HG03442 (cell line): Measurements from ENCODE around the gene TLE3.

Source experiments
- ATAC-seq: cut with Tn5 transposase; IDR thresholded peaks from one replicate; pipeline ENCODE4 v1.9.1; 2021; ENCODE audit warnings: mild to moderate bottlenecking, moderate library complexity; ENCODE audit not compliant: unreplicated experiment

The TLE3 gene

DNA sequence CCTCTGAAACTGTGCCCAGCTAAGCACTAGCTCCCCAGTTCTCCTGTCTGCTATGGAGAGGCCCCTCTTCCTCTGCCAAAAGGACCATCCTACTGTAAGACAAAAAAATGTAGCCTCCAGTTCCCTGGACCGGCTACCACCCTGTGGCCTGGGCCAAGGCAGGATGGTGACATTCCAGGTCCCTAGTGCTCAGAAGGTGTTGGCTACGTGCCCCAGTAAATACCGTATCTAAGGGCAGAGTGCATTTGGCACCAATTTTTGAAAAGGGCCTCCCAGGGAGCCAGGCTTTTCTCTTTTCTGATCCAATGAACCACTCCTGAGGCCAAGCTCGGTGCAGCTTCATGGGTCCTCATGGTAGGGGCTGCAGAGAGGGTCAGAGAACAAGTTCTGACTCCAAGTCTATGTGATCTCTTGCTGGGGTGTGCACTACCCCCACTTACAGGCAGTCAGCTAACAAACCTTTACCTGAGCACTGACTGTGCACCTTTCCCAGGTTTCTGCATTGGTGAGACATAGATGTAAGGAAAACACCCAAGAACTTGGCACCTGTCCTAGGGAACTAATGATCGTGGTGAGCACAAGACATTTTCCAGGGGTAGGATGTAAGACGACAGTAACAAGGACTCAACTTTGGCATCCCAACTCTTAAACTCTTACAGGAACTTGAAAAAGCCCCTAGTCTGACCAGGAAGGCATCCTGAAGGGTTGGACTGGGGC is 32.6 kb downstream of the TLE3 start:
- no peak for ATAC-seq

DNA sequence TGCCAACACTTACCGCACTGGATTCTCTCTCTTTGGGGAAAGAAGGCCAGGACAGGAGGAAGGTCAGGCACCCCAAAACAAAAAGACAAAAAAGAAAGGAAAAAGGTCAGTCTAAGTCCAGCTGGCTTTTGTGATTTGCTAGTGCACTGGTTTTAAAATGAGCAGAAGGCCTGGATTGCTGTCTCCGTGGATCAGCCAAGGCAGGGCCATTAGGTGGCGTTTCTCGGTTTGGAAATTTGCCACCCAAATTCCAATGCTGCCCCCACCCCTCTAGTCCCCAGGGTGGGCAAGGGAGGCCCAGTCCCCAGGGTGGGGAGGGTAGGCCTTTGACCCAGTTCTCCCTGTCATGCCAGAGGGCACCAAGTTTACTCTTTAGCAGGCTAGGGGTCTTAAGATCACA is 33.3 kb downstream of the TLE3 start:
- ATAC-seq: no peak

DNA sequence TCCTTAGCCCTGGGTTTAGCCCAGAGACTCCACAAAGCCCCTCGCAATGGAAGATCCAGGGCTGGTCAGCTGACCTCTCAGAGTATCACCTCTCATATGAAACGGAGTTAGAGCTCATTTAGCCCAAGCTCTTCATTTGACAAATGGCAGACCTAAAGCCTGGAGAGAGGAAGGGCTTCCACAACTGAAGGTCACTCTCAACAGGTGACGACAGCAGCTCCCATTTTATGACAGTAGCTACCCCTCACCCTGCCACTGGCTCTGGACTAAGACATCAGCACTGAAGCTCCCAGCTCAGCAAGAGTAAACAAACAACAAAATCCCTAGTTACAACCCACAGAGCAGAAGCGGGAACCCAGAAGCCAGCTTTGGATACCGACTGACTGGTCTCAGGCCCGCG is 33.7 kb downstream of the TLE3 start:
- no peak for ATAC-seq

DNA sequence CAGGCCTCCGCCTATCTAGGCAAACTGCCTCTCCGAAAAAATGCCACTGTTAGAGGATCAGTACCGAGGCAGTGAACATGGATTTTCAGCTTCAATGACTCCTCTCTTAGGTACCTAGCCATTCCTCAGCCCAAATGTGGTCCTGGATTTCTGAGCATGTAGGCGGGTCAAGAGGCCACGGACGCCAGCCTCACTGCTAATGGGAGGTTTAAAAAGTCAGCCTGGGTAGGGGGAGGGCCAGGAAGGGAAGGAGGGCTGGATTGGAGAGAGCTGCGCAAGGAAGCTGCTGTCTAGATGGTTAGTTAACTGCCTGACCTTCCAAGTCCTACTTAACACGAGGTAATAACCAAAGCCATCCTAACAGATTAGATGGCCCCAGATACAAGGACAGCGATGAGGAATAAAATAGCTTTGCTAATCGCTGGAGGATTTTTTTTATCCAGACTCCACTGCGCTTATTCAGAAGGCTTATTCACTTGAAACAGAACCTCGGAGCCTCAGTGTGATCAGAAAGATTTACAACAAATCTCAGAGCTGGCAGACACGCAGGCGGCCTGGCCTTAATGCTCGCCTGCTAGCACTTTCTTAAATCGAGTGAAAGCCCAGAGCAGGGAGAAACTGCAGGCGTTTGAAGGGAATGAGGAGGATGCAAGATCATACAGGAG is 34.3 kb downstream of the TLE3 start:
- ATAC-seq: no peak

DNA sequence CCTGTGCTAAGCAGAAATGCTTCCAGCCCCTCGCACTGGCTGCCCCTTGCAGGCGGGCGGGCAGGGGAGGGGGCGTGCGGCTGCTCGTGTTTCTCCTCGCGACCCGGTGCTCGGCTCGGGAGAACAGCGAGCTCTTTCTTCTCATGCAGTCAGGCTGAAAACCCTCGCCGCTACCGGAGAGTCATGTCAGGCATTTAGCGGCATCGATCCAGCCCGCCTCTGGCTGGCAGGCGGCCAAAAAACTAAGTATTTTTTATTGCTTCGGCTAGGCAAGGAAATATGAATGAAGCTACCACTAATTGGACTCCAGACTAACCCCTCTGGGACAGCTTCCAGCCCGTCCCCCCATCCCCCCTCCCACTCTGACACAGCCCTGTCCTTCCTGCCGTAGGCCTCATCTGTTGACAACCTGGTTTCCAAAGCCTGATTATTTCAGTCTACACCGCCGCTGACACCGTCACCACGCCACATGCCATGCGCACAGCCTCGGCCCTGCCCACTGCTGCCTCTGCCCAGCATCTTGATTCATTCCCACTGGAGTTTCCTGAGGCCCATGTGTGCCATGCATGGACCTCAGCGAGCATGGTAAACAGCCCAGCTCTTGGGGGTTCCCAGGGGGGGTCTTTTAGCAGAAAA is 35.3 kb downstream of the TLE3 start:
- no peak for ATAC-seq

DNA sequence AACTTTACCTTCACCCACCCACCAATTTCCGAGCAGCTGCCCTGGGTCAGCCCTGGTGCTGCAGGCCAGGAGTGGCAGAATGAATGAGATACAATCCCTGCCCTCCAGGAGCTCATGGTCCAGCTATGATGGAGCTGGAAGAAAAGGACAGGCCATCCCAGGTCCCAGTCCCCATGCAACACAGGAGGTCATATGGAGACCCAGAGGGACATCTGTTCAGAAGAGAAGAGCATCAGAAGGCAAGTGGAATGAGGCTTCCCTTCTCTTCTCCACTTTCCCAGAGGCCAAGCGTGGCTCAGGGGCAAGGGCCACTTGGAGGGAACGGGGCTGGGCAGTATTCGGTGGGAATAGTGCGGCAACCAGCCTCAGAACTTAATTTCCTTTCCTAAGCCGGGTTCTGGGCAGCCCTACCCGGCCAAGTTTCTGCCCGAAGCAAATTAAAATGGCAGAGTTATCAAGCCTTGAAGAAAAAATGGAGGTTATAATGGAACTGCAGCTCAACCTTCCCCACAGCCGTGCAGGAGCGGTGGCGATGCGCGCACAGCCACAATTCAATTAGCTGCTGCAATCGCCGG is 35.9 kb downstream of the TLE3 start:
- ATAC-seq: no peak

DNA sequence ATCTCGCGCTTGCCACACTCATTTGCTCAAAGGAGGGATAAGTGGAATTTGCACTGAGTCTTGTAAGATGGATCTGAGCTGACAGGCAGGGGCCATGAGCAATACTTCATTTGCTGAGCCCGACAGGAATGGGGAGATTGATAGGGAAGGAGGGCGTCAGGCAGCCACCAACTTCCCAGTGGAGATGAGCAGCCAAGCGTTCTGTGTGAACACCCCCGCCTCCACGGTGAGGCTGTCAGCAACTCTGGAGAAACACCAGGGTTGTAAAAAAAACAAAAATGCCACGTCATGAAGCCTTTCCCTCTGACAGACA is 36.8 kb downstream of the TLE3 start:
- ATAC-seq: no peak

DNA sequence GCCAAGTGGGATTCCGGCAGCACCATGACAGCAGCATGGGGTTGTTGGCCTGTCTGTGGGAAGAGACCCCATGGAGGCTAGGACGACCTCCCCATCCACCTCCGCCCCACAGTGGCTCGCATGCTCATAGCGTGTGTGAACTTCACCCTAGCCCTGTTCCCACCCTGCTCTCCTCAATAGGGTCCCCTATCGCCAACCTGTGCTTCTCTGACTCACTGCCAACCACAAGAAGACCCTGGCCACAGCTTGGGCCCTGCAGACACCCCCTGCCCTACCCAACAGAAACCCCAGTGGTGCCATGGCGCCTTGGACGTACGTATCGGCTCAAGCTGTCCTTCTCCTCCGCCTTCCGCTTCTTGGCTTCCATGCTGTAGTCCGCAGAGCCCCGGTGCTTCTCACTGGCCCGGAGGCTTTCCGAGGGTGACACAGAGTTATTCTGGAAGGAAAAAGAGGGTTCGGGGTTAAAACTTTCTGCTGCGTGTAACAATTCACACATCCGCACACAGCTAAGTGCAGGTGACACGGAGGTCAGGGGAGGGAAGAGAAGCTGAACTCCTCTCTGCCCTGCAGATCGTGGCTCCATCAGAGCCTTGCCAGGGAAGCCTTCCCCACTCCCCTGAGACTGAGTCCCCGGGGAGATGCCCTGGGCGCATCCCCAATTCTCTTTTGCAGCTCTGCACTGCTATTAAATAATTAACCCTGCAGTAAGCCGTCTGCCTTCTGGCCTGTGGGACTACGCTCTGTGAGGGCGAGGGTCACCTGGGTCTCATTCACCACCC is 37.3 kb downstream of the TLE3 start:
- no peak for ATAC-seq

DNA sequence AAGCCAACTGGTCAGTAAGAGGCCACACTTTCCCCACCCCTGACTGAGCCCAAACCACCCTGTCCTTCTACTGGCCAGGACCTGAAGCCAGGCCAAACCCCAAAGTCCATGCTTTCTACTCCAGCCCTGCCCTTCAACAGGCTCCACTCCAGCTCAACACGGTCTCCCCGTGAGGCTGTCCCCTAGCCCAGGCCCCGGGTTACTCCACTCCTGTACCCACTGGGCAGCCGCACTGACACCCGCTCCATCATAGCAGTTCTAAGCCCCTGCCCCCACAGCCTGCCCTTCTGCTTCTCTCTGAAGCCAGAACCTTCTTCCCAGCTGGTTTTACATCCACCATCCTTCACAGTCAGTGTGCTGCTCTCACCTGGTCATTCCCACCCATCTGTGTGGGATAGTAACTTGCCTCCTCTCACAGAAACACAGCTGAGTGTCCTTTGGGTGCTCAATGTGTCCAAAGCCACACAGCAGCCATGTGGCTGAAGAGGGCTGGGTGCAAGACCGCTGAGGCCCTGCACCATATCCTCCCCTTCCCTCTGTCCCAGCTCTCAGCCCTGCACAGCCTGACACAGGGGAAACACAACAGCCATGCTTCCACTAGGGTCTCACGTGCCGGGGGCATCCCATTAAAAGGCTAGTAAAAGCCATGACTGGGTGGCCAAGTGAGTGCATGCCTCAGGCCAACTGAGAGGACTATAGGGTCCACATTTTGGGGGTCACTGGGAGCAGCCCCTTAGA is 38.1 kb downstream of the TLE3 start:
- ATAC-seq: no peak

DNA sequence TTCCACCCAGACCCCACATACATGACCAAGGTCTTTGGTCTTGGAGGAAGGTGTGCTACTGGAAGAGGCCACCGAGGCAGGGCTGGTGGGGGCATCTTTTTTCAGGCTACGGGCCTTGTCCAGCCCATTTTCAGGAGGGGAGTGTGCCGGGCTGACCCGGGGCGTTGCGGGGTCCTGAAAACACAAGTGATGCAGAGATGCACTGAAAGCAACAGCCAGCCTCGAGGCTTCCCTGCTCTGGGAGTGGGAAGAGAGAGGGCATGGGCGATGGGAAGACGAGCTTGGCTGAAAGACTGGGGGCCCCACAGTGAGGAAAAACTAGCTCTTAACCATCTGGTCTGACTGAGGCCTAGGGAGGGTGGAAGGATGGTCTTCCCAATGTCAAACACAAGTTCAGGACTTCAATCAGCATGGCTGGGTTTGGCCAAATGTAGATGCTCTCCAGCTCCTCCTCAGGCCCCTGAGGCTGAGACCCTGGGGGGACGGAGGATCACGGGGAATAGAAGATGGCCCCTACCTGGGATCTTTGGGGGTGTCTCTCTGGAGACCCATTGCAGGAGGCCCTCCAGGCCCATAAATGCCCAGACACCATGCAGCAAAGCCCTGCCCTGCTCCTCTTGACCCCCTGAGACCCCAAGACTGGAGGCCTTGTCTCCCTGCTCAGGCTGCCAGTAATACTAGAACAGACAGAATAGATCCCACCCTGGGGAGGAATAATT is 38.9 kb downstream of the TLE3 start:
- ATAC-seq: no peak

DNA sequence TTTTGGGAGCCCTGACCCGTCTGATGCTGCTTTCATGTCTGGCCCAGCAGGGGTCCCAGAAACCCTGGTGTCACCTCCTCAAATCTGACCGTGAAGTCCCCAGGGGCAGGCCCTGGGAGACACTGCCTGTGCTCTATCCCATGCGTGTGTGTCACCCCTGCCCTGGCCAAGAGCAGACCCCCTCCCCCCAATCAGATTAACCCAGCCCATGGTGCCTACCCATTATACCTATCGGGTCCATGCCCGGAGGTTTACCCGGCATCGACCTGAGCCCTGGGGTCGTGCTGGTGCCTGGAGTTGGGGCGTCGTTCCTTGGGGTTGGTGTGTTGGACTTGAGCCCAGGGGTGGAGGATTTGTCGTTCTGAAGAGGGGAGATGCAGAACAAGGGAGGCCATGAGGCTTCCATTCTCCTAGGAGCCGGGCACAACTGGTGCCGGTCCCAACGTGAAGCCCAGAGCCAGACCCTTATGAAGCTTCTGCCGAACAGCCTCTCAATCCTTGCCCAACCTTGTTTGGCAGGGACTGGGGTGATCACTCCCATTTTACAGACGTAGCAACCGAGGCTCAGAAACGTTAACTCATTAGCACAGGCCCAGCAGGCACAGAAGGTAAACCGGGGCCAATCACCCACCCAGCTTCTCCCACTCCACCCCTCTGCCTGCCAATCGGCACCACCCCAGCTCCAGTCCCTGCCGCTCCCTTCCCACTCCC is 39.6 kb downstream of the TLE3 start:
- no peak for ATAC-seq

DNA sequence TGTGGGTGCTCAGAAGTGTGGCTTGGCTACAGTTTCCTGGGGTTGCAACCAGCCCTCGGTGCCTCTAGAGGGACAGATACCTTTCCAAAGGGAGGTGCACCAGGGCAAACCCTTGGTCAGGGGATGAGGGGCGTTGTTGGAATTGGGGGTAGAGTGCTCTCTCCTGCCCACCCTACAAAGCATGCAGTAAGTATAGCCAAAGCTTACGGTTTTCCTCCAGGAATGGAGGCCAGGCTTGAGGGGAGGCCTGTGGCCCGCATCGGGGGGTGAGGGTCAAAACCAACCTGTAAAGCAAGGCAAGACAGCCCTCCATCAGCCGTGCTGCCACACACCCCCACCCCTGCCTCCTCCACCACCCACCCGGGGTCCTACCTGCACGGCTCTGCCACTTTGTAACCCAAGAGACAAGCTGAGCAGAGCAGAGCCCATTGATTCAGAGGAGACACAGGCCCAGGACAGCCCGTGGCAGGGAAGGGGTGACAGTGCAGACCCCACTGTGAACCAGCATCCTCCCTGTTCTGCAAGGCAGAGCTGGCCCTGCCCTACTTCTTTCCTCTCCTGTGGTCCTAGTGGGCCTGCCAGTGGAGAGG is 41.5 kb downstream of the TLE3 start:
- no peak for ATAC-seq

DNA sequence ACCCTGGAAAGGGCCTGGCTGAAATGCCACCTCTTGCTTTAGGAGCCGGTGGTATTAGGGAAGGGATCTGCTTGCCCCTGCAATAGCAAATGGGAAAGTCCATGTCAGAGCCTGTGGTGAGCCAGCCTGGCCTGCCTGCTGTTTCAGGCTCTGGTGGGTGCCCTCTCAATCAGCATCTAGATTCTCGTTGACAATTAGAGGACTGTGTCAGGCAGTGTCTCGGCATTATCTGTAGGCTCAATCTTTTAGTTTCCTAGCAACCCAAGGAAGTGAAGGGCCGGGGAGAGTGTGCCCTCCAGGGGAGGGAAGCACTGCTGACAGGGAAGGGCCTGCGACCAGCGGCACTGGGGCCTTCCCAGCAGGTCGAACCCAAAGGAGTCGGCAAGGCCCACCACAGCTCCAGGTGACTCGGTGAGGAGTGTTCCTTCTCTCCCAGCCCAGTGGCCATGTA is 42.1 kb downstream of the TLE3 start:
- ATAC-seq: no peak

DNA sequence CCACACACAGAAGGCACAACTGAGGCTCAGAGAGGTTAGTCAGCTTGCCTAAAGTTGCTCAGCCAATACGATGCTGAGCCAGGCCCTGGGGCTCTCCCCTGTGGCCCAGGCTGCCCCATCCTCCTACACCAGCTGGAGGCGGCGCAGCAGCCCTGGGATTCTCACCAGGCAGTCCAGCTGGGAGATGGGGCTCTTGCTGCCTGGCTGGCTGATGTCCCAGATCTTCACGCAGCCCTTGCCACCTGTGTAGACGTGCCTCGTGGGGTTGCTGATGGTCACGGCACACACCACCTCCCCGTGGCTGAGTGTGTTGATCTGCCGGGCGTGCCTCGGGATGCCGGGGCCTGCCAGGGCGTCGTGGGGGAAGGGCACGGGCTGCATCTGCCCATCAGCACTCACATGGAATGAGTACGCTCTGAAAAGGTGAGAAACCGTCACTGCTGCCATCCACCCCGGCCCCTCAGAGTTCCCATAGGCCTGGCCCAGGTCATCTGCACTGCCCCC is 42.8 kb downstream of the TLE3 start:
- ATAC-seq: no peak

DNA sequence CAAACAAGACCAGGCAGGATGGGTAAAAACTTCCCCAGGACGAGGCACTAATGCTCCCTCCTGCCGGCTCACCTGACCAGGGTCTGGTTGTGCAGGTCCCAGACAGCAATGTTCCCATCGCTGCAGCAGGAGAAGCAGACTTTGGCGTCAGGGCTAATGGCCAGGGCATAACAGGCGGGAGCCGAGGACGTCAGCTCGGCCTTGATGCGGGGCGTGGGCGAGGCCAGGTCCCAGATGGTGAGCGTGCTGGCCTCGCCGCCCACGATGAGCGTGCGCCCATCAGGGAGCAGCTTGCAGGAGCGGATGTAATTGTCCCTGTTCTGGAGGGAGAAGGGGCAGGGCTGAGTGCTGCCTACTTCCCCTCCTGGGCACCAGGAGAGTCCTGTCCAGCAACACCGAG is 43.4 kb downstream of the TLE3 start:
- ATAC-seq: no peak

DNA sequence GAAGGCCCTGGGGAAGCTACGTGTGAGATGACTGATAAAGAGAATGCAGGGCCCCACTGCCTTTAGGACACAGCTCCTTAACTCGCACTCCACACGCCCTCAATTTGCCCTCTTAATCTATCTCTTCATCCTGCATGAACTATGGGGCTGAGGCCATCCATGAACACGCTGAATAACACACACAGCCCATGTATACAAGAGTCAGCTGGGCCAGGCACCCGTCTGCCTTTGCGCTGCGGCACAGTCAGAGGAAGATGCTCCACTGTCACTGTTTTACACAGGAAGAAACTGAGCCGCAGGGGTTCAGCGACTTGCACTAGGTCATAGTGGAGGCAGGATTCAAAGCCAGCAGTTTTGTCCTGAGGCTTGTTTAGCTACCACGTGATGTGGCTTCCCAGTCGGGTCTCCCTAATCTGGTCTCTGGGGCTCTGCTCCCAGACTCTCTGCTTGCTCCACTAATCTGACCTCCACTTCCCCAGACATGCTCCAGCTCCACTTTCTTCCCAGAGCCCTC is 43.9 kb downstream of the TLE3 start:
- no peak for ATAC-seq

DNA sequence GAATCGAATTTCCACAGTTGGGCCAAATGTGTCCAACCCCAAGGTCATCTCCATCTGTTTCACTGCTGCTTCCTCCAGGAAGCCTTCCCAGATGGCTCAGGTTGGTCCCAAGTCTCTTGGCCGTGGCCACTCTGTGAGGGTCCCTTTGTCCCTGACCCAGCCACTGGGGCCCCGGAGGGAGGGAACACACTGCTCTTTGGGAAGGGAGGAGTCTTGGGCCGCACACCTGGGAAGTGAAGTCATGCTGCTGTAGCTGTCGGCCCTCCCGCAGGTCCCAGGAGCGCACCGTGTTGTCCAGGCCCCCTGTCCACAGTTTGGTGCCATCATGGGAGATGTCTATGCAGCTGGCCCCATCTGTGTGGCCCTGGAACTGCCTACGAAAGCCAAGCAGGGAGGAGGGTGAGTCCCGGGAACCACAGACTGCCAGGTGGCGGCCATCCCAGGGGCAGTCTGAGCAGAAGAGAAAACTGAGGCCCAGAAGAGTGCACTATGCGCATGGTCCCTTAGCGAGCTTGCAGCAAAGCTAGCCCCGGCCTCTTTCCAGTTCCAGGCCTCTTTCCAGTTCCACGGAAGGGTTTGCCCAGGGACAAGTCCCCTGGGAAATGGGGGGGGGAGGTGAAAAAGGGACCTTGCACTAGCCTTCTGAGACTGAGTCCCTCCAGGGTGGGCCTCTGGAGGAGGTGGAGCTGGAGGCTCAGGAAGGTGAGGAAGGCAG is 44.6 kb downstream of the TLE3 start:
- no peak for ATAC-seq
